ENCODE results near the gene DENND1A.

DNA sequence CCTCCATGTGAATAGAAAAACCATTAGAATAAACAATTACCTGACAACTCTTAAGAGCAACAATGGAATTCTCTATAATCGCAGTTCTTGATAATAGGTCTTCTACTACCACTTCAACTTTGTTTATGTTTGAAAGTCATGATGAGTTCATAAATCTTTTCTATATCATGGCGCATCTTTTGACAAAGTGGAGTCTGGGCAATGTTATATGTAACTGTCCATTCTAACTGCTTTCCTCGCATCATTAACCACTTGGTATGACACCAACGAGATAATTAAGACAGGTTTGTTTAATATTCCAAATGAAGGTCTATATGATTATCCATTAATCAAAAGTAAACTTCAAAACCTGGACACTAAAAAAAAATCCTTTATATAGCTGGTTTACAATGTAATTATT is 272.0 kb downstream of the DENND1A start:
- TF ChIP-seq CREB1 (CRISPR knock-in tag; IDR thresholded peaks at IDR 0.05; ENCODE audit: low read depth), result no peak
- TF ChIP-seq, protein P1, sequence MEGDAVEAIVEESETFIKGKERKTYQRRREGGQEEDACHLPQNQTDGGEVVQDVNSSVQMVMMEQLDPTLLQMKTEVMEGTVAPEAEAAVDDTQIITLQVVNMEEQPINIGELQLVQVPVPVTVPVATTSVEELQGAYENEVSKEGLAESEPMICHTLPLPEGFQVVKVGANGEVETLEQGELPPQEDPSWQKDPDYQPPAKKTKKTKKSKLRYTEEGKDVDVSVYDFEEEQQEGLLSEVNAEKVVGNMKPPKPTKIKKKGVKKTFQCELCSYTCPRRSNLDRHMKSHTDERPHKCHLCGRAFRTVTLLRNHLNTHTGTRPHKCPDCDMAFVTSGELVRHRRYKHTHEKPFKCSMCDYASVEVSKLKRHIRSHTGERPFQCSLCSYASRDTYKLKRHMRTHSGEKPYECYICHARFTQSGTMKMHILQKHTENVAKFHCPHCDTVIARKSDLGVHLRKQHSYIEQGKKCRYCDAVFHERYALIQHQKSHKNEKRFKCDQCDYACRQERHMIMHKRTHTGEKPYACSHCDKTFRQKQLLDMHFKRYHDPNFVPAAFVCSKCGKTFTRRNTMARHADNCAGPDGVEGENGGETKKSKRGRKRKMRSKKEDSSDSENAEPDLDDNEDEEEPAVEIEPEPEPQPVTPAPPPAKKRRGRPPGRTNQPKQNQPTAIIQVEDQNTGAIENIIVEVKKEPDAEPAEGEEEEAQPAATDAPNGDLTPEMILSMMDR (conservative IDR thresholded peaks at IDR 0.05; ENCODE audit: low read depth in 2 of 2), result no peak
- no peak for TF ChIP-seq POLR2AphosphoS5 (IDR thresholded peaks at IDR 0.05; ENCODE audit: low read depth)
- TF ChIP-seq, protein P2, sequence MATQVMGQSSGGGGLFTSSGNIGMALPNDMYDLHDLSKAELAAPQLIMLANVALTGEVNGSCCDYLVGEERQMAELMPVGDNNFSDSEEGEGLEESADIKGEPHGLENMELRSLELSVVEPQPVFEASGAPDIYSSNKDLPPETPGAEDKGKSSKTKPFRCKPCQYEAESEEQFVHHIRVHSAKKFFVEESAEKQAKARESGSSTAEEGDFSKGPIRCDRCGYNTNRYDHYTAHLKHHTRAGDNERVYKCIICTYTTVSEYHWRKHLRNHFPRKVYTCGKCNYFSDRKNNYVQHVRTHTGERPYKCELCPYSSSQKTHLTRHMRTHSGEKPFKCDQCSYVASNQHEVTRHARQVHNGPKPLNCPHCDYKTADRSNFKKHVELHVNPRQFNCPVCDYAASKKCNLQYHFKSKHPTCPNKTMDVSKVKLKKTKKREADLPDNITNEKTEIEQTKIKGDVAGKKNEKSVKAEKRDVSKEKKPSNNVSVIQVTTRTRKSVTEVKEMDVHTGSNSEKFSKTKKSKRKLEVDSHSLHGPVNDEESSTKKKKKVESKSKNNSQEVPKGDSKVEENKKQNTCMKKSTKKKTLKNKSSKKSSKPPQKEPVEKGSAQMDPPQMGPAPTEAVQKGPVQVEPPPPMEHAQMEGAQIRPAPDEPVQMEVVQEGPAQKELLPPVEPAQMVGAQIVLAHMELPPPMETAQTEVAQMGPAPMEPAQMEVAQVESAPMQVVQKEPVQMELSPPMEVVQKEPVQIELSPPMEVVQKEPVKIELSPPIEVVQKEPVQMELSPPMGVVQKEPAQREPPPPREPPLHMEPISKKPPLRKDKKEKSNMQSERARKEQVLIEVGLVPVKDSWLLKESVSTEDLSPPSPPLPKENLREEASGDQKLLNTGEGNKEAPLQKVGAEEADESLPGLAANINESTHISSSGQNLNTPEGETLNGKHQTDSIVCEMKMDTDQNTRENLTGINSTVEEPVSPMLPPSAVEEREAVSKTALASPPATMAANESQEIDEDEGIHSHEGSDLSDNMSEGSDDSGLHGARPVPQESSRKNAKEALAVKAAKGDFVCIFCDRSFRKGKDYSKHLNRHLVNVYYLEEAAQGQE (IDR thresholded peaks at IDR 0.05; ENCODE audit: unreplicated experiment), result no peak
- TF ChIP-seq NANOG (IDR thresholded peaks at IDR 0.05; ENCODE audit: borderline replicate concordance), result no peak
- TF ChIP-seq EZH2 (IDR thresholded peaks at IDR 0.05; ENCODE audit: low read depth, unreplicated experiment), result no peak
- TF ChIP-seq, protein P3, sequence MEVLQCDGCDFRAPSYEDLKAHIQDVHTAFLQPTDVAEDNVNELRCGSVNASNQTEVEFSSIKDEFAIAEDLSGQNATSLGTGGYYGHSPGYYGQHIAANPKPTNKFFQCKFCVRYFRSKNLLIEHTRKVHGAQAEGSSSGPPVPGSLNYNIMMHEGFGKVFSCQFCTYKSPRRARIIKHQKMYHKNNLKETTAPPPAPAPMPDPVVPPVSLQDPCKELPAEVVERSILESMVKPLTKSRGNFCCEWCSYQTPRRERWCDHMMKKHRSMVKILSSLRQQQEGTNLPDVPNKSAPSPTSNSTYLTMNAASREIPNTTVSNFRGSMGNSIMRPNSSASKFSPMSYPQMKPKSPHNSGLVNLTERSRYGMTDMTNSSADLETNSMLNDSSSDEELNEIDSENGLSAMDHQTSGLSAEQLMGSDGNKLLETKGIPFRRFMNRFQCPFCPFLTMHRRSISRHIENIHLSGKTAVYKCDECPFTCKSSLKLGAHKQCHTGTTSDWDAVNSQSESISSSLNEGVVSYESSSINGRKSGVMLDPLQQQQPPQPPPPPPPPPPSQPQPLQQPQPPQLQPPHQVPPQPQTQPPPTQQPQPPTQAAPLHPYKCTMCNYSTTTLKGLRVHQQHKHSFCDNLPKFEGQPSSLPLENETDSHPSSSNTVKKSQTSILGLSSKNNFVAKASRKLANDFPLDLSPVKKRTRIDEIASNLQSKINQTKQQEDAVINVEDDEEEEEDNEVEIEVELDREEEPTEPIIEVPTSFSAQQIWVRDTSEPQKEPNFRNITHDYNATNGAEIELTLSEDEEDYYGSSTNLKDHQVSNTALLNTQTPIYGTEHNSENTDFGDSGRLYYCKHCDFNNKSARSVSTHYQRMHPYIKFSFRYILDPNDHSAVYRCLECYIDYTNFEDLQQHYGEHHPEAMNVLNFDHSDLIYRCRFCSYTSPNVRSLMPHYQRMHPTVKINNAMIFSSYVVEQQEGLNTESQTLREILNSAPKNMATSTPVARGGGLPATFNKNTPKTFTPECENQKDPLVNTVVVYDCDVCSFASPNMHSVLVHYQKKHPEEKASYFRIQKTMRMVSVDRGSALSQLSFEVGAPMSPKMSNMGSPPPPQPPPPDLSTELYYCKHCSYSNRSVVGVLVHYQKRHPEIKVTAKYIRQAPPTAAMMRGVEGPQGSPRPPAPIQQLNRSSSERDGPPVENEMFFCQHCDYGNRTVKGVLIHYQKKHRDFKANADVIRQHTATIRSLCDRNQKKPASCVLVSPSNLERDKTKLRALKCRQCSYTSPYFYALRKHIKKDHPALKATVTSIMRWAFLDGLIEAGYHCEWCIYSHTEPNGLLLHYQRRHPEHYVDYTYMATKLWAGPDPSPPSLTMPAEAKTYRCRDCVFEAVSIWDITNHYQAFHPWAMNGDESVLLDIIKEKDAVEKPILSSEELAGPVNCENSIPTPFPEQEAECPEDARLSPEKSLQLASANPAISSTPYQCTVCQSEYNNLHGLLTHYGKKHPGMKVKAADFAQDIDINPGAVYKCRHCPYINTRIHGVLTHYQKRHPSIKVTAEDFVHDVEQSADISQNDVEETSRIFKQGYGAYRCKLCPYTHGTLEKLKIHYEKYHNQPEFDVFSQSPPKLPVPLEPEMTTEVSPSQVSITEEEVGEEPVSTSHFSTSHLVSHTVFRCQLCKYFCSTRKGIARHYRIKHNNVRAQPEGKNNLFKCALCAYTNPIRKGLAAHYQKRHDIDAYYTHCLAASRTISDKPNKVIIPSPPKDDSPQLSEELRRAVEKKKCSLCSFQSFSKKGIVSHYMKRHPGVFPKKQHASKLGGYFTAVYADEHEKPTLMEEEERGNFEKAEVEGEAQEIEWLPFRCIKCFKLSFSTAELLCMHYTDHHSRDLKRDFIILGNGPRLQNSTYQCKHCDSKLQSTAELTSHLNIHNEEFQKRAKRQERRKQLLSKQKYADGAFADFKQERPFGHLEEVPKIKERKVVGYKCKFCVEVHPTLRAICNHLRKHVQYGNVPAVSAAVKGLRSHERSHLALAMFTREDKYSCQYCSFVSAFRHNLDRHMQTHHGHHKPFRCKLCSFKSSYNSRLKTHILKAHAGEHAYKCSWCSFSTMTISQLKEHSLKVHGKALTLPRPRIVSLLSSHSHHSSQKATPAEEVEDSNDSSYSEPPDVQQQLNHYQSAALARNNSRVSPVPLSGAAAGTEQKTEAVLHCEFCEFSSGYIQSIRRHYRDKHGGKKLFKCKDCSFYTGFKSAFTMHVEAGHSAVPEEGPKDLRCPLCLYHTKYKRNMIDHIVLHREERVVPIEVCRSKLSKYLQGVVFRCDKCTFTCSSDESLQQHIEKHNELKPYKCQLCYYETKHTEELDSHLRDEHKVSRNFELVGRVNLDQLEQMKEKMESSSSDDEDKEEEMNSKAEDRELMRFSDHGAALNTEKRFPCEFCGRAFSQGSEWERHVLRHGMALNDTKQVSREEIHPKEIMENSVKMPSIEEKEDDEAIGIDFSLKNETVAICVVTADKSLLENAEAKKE (CRISPR knock-in tag; IDR thresholded peaks at IDR 0.05), result no peak
